Measurements from ENCODE around the gene AVP.

Gene AVP

DNA sequence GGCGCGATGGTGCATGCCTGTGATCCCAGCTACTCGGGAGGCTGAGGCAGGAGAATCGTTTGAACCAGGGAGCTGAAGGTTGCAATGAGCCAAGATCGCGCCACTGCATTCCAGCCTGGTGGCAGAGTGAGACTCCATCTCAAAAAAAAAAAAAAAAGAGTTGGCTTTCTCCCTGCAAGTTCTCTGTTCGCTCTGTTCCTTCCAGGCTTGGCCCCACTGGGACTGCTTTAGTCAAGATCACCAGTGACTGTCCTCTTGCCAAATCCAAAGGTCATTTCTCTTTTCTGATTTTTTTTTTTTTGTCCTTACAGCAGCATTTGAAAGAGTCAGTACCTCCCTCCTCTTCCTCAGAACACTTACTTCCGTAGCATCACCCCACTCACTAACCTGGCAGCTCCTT is 51.9 kb downstream of the AVP start:
- Histone ChIP-seq H3K27ac (peak overlapping the region in 1 of 2 donors; percentile 2), H3K4me3 (no peak overlapping the region)
- TF ChIP-seq, protein P1, sequence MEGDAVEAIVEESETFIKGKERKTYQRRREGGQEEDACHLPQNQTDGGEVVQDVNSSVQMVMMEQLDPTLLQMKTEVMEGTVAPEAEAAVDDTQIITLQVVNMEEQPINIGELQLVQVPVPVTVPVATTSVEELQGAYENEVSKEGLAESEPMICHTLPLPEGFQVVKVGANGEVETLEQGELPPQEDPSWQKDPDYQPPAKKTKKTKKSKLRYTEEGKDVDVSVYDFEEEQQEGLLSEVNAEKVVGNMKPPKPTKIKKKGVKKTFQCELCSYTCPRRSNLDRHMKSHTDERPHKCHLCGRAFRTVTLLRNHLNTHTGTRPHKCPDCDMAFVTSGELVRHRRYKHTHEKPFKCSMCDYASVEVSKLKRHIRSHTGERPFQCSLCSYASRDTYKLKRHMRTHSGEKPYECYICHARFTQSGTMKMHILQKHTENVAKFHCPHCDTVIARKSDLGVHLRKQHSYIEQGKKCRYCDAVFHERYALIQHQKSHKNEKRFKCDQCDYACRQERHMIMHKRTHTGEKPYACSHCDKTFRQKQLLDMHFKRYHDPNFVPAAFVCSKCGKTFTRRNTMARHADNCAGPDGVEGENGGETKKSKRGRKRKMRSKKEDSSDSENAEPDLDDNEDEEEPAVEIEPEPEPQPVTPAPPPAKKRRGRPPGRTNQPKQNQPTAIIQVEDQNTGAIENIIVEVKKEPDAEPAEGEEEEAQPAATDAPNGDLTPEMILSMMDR (IDR thresholded peaks at IDR 0.05): no peak
- no peak for DNase-seq (ENCODE audit: low spot score)

All from coronary artery (tissue), 2 donors.